HG02885 (cell line): ENCODE data around the gene EEF1AKMT3.

ENCODE experiments used
- ATAC-seq: cut with Tn5 transposase; IDR thresholded peaks from one replicate; pipeline ENCODE4 v1.9.1; 2021; ENCODE audit warnings: mild to moderate bottlenecking; ENCODE audit not compliant: unreplicated experiment, poor library complexity

Gene EEF1AKMT3

GRCh38 chr12:57780284-57780897, 8.0 kb downstream of the EEF1AKMT3 start:
- no peak for ATAC-seq

GRCh38 chr12:57781244-57781643, 8.8 kb downstream of the EEF1AKMT3 start:
- ATAC-seq: no peak

GRCh38 chr12:57781801-57782200, 9.4 kb downstream of the EEF1AKMT3 start:
- no peak for ATAC-seq

- ATAC-seq: peak; percentile 11
Measured at GRCh38 chr12:57782243-57782607, 9.8 kb downstream of the EEF1AKMT3 start.

GRCh38 chr12:57782608-57783465, 10.4 kb downstream of the EEF1AKMT3 start, which contains the start of gene TSFM:
Gene TSFM (plus strand): TSS chr12:57782787. CDS start chr12:57782802, 15 bp downstream.
- ATAC-seq: peak; percentile 85

- no peak for ATAC-seq
Measured at GRCh38 chr12:57783466-57783801, 11.0 kb downstream of the EEF1AKMT3 start.

- ATAC-seq: no peak
Measured at GRCh38 chr12:57783861-57784260, 11.4 kb downstream of the EEF1AKMT3 start.

- ATAC-seq: no peak
Measured at GRCh38 chr12:57793920-57794319, 21.5 kb downstream of the EEF1AKMT3 start.

GRCh38 chr12:57795354-57795753, 22.9 kb downstream of the EEF1AKMT3 start:
- ATAC-seq: no peak

GRCh38 chr12:57796996-57797395, 24.6 kb downstream of the EEF1AKMT3 start:
- ATAC-seq: no peak

GRCh38 chr12:57797933-57798332, 25.5 kb downstream of the EEF1AKMT3 start:
- no peak for ATAC-seq

- ATAC-seq: no peak
Measured at GRCh38 chr12:57800965-57801364, 28.6 kb downstream of the EEF1AKMT3 start.

GRCh38 chr12:57802607-57803006, 30.2 kb downstream of the EEF1AKMT3 start:
- no peak for ATAC-seq

GRCh38 chr12:57803319-57803893, 31.0 kb downstream of the EEF1AKMT3 start:
- ATAC-seq: no peak

- ATAC-seq: no peak
Measured at GRCh38 chr12:57806677-57807076, 34.3 kb downstream of the EEF1AKMT3 start.

GRCh38 chr12:57807285-57807684, 34.9 kb downstream of the EEF1AKMT3 start:
- no peak for ATAC-seq

GRCh38 chr12:57808351-57808750, 35.9 kb downstream of the EEF1AKMT3 start:
- no peak for ATAC-seq

GRCh38 chr12:57809425-57809824, 37.0 kb downstream of the EEF1AKMT3 start:
- ATAC-seq: no peak

- ATAC-seq: no peak
Measured at GRCh38 chr12:57810450-57810849, 38.0 kb downstream of the EEF1AKMT3 start.

GRCh38 chr12:57811028-57811755, 38.8 kb downstream of the EEF1AKMT3 start:
- ATAC-seq: no peak
